ENCODE results near the gene CHRM3.

DNA sequence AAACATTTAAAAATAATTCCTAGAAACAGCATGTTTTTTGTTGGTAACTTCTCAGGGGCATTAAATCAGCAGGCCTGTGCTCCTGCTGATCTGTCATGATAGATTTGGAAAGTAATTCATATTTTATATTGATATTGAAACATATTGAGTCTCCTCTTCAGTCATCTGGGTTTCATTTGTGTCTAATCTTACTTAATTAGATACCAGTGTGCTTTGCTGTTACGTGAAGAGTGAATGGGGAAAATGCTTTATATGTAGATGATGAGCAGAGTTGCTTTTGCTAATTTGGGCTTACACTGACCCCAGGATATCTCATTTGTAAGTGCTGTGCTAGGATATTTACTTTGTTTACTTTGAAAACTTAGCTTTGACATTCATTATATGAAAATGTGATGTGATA, 45.9 kb downstream of the CHRM3 start:
- TF ChIP-seq CTCF (IDR thresholded peaks at IDR 0.05 in 4 of 5, conservative IDR thresholded peaks at IDR 0.05 in 1 of 5) (no peak), POLR2A (IDR thresholded peaks at IDR 0.05) (no peak)
